ENCODE data around the gene ELOVL1.

ELOVL1 gene

GRCh38 chr1:43349594-43350306 lies 18.1 kb downstream of the ELOVL1 start:
- no peak for DNase-seq (ENCODE audit: low read depth)
- no peak for TF ChIP-seq CTCF (conservative IDR thresholded peaks at IDR 0.05; ENCODE audit: low read length)
- H3K4me3 ChIP-seq (ENCODE audit: low read length) = peak overlapping the region; percentile 60

- no peak for DNase-seq (ENCODE audit: low read depth)
- peak overlapping the region; percentile 60 for H3K4me3 ChIP-seq (ENCODE audit: low read length)
- no peak for TF ChIP-seq CTCF (conservative IDR thresholded peaks at IDR 0.05; ENCODE audit: low read length)
These were observed 18.8 kb downstream of the ELOVL1 start for GRCh38 chr1:43348809-43349593.

GRCh38 chr1:43348343-43348808 lies 19.4 kb downstream of the ELOVL1 start:
- no peak for DNase-seq (ENCODE audit: low read depth)
- peak overlapping the region; percentile 60 for H3K4me3 ChIP-seq (ENCODE audit: low read length)
- TF ChIP-seq CTCF (conservative IDR thresholded peaks at IDR 0.05; ENCODE audit: low read length) = no peak

GRCh38 chr1:43346636-43347035 lies 21.2 kb downstream of the ELOVL1 start:
- TF ChIP-seq CTCF (conservative IDR thresholded peaks at IDR 0.05; ENCODE audit: low read length) = no peak
- no peak overlapping the region for H3K4me3 ChIP-seq (ENCODE audit: low read length)
- no peak for DNase-seq (ENCODE audit: low read depth)

GRCh38 chr1:43345120-43345519 lies 22.7 kb downstream of the ELOVL1 start:
- no peak overlapping the region for H3K4me3 ChIP-seq (ENCODE audit: low read length)
- TF ChIP-seq CTCF (conservative IDR thresholded peaks at IDR 0.05; ENCODE audit: low read length) = no peak
- DNase-seq (ENCODE audit: low read depth) = no peak

- H3K4me3 ChIP-seq (ENCODE audit: low read length) = no peak overlapping the region
- DNase-seq (ENCODE audit: low read depth) = no peak
- no peak for TF ChIP-seq CTCF (conservative IDR thresholded peaks at IDR 0.05; ENCODE audit: low read length)
These were observed 23.5 kb downstream of the ELOVL1 start for GRCh38 chr1:43344267-43344850.

Measured in AG10803 (cell line).